Neural cell (in vitro differentiated cells): Measurements from ENCODE around the gene KRTAP10-11. TPM values are rescaled to one million over a fixed set of nuclear protein-coding genes. Genes with fewer than 3 reads are reported as not detected.

Source experiments
- H2AFZ ChIP-seq: fragments of 200-600, 300-800 bp; sonication (generic), shearing (Covaris generic); 2 replicates; pipeline ENCODE4 v1.6.0; 2014; ENCODE audit warnings: low read depth, mild to moderate bottlenecking, antibody characterized with exemption, low read length, moderate library complexity
- H3F3A ChIP-seq: fragments of 200-600 bp; shearing (Covaris generic); 2 replicates; pipeline ENCODE4 v1.6.1; 2016; ENCODE audit warnings: mild to moderate bottlenecking, moderate library complexity, mixed read lengths, antibody characterized with exemption, low read length; ENCODE audit not compliant: insufficient read depth, poor library complexity, severe bottlenecking
- H3K27ac ChIP-seq: fragments of 200-600, 300-800 bp; sonication (generic), shearing (Covaris generic); 2 replicates; pipeline ENCODE4 v1.5.1; 2014; ENCODE audit warnings: mild to moderate bottlenecking, low read length, moderate library complexity
- H3K27me3 ChIP-seq: fragments of 300-800, 200-600 bp; sonication (generic), shearing (Covaris generic); 2 replicates; pipeline ENCODE4 v1.6.0; 2014; ENCODE audit warnings: mild to moderate bottlenecking, low read depth, low read length, moderate library complexity; ENCODE audit not compliant: insufficient read depth
- H3K36me3 ChIP-seq: fragments of 300-800, 200-600 bp; sonication (generic), shearing (Covaris generic); 2 replicates; pipeline ENCODE4 v1.5.1; 2014; ENCODE audit warnings: mild to moderate bottlenecking, antibody characterized with exemption, low read length, moderate library complexity; ENCODE audit not compliant: insufficient read depth
- H3K4me2 ChIP-seq: fragments of 300-800, 200-600 bp; sonication (generic), shearing (Covaris generic); 2 replicates; pipeline ENCODE4 v1.6.0; 2014; ENCODE audit warnings: mild to moderate bottlenecking, low read length
- H3K4me3 ChIP-seq: fragments of 300-800, 200-600 bp; sonication (generic), shearing (Covaris generic); 2 replicates; pipeline ENCODE4 v1.5.1; 2014; ENCODE audit warnings: mild to moderate bottlenecking, low read length, moderate library complexity
- H3K79me2 ChIP-seq: fragments of 200-600 bp; shearing (Covaris generic); replicated peaks from 2 replicates; pipeline ENCODE4 v1.6.0; 2014; ENCODE audit warnings: mild to moderate bottlenecking, low read length, moderate library complexity; ENCODE audit not compliant: insufficient read depth
- H3K9ac ChIP-seq: fragments of 300-800, 200-600 bp; sonication (generic), shearing (Covaris generic); 2 replicates; pipeline ENCODE4 v1.6.1; 2016; ENCODE audit warnings: mild to moderate bottlenecking, low read length, mixed read lengths
- H3K9me2 ChIP-seq: fragments of 200-600 bp; shearing (Covaris generic); 2 replicates; pipeline ENCODE4 v1.6.1; 2016; ENCODE audit warnings: mild to moderate bottlenecking, low read length, mixed read lengths; ENCODE audit not compliant: insufficient read depth
- H3K9me3 ChIP-seq: fragments of 200-600, 300-800 bp; sonication (generic), shearing (Covaris generic); 2 replicates; pipeline ENCODE4 v1.6.1; 2016; ENCODE audit warnings: mild to moderate bottlenecking, mixed run types, low read length, moderate library complexity, mixed read lengths
- H4K20me1 ChIP-seq: fragments of 200-600 bp; shearing (Covaris generic); 2 replicates; pipeline ENCODE4 v1.6.1; 2016; ENCODE audit warnings: mild to moderate bottlenecking, mixed run types; ENCODE audit not compliant: insufficient read depth
- CTCF ChIP-seq: fragments of 450-650 bp; IDR thresholded peaks from 2 replicates; pipeline ENCODE4 v1.5.1; 2014; ENCODE audit warnings: antibody characterized with exemption, mild to moderate bottlenecking, moderate library complexity; ENCODE audit not compliant: poor library complexity, severe bottlenecking
- EP300 ChIP-seq: fragments of 450-650 bp; conservative IDR thresholded peaks from 2 replicates; pipeline ENCODE4 v1.6.1; 2014; ENCODE audit warnings: antibody characterized with exemption, mild to moderate bottlenecking, moderate library complexity; ENCODE audit not compliant: poor library complexity, severe bottlenecking
- EZH2 ChIP-seq: fragments of 200-600, 300-800 bp; shearing (Covaris generic), sonication (generic); IDR thresholded peaks from 2 replicates; pipeline ENCODE4 v1.6.1; 2014; ENCODE audit warnings: antibody characterized with exemption, low read length, borderline replicate concordance, mild to moderate bottlenecking; ENCODE audit not compliant: insufficient read depth, poor library complexity, severe bottlenecking
- MXI1 ChIP-seq: fragments of 450-650 bp; conservative IDR thresholded peaks from 2 replicates; pipeline ENCODE4 v1.6.1; 2014; ENCODE audit warnings: antibody characterized with exemption, mild to moderate bottlenecking; ENCODE audit not compliant: poor library complexity, severe bottlenecking
- POLR2AphosphoS5 ChIP-seq: IDR thresholded peaks from 2 replicates; pipeline ENCODE4 v1.6.1; 2012
- RAD21 ChIP-seq: fragments of 450-650 bp; conservative IDR thresholded peaks from 2 replicates; pipeline ENCODE4 v1.6.1; 2014; ENCODE audit warnings: antibody characterized with exemption, mild to moderate bottlenecking, moderate library complexity
- REST ChIP-seq: IDR thresholded peaks from 2 replicates; pipeline ENCODE4 v1.6.1; 2012; ENCODE audit warnings: borderline replicate concordance
- SMC3 ChIP-seq: fragments of 450-650 bp; conservative IDR thresholded peaks from 2 replicates; pipeline ENCODE4 v1.6.1; 2014; ENCODE audit warnings: antibody characterized with exemption, mild to moderate bottlenecking, moderate library complexity; ENCODE audit not compliant: poor library complexity
- TAF1 ChIP-seq: IDR thresholded peaks from 2 replicates; pipeline ENCODE4 v1.6.1; 2012; ENCODE audit warnings: low read depth
- polyA plus RNA-seq: library from polyadenylated mRNA; depleted of rRNA; stranded (reverse); fragments of >200 nt; gene quantifications from 2 replicates; pipeline ENCODE4 v1.2.3, GENCODE V29; 2014

KRTAP10-11 gene
- polyA plus RNA-seq, 1 donor from 2014 or later = not detected

GRCh38 chr21:44632067-44632466, 14.1 kb upstream of the KRTAP10-11 start:
- H3K9me3 ChIP-seq = peaks cover 4% of the 10 kb centered on the region
- H3K79me2 ChIP-seq = no peaks in the 10 kb centered on the region
- H3K27me3 ChIP-seq = no peaks in the 10 kb centered on the region
- H4K20me1 ChIP-seq = no peaks in the 10 kb centered on the region
- H3K4me2 ChIP-seq = no peak overlapping the region
- no peak overlapping the region for H3K27ac ChIP-seq
- no peak overlapping the region for H2AFZ ChIP-seq
- H3K36me3 ChIP-seq = no peaks in the 10 kb centered on the region
- H3K4me3 ChIP-seq = no peak overlapping the region
- H3K9ac ChIP-seq = no peak overlapping the region
- H3K9me2 ChIP-seq = no peaks in the 10 kb centered on the region
- H3F3A ChIP-seq = no peaks in the 10 kb centered on the region
- no peak for TF ChIP-seq EZH2
- TF ChIP-seq EP300 = no peak
- no peak for TF ChIP-seq TAF1
- TF ChIP-seq RAD21 = no peak
- no peak for TF ChIP-seq POLR2AphosphoS5
- TF ChIP-seq SMC3 = no peak
- TF ChIP-seq REST = no peak
- TF ChIP-seq MXI1 = no peak
- no peak for TF ChIP-seq CTCF

GRCh38 chr21:44636209-44637017, 9.8 kb upstream of the KRTAP10-11 start:
- H2AFZ ChIP-seq = no peak overlapping the region
- no peak overlapping the region for H3K9ac ChIP-seq
- no peak overlapping the region for H3K4me3 ChIP-seq
- H3K27me3 ChIP-seq = no peaks in the 10 kb centered on the region
- H3K27ac ChIP-seq = no peak overlapping the region
- no peaks in the 10 kb centered on the region for H3K79me2 ChIP-seq
- peaks cover 7% of the 10 kb centered on the region for H3K9me3 ChIP-seq
- no peaks in the 10 kb centered on the region for H3F3A ChIP-seq
- no peaks in the 10 kb centered on the region for H4K20me1 ChIP-seq
- TF ChIP-seq TAF1 (no peak), RAD21 (no peak), MXI1 (no peak), EZH2 (no peak), SMC3 (no peak), POLR2AphosphoS5 (no peak), CTCF (no peak), EP300 (no peak), REST (no peak)
- H3K36me3 ChIP-seq = no peaks in the 10 kb centered on the region
- no peaks in the 10 kb centered on the region for H3K9me2 ChIP-seq
- no peak overlapping the region for H3K4me2 ChIP-seq
